ENCODE data around the gene GCN1. TPM values are rescaled to one million over a fixed set of nuclear protein-coding genes. Genes with fewer than 3 reads are reported as not detected.
A peak's percentile ranks its signal among the peaks of the same experiment; 100 is the strongest.

The GCN1 gene
- total and polyA plus RNA-seq, 2 donors from 2014 or later, result 12.2 to 77.6 TPM

- peaks cover 0 to 20% (median 16%) of the 10 kb centered on the region in 3 donors for H3K4me1 ChIP-seq (ENCODE audit: control insufficient read depth in 2 of 3, insufficient read depth in 2 of 3, low read depth in 1 of 3, low read length in 3 of 3)
- H3K27ac ChIP-seq (ENCODE audit: low read depth in 2 of 2, low read length in 2 of 2), result no peak overlapping the region
- FAIRE-seq (no peak), DNase-seq (peak in 1 of 5 donors; percentile 57)
- no peak overlapping the region for H3K9ac ChIP-seq (ENCODE audit: low read length in 3 of 3)
- TF ChIP-seq CTCF (IDR thresholded peaks at IDR 0.05; ENCODE audit: borderline replicate concordance, extremely low read depth, insufficient read depth), result no peak
- no peaks in the 10 kb centered on the region for H3K9me3 ChIP-seq (ENCODE audit: control insufficient read depth in 2 of 3, insufficient read depth in 1 of 3, low read length in 3 of 3)
- peaks cover 3 to 55% (median 38%) of the 10 kb centered on the region in 3 donors for H3K36me3 ChIP-seq (ENCODE audit: control insufficient read depth in 2 of 3, insufficient read depth in 3 of 3, low read length in 3 of 3)
- H3K27me3 ChIP-seq (ENCODE audit: control insufficient read depth, insufficient read depth, low read length), result no peaks in the 10 kb centered on the region
- H3K4me3 ChIP-seq (ENCODE audit: low read length in 3 of 3), result no peak overlapping the region
- intact Hi-C loops (cut with DNase I), result no loop called here
Observed at GRCh38 chr12:120221576-120221900, 27.0 kb upstream of the GCN1 start.

GRCh38 chr12:120220838-120221575, 26.5 kb upstream of the GCN1 start:
- TF ChIP-seq CTCF (IDR thresholded peaks at IDR 0.05; ENCODE audit: borderline replicate concordance, extremely low read depth, insufficient read depth), result no peak
- H3K9me3 ChIP-seq (ENCODE audit: control insufficient read depth in 2 of 3, insufficient read depth in 1 of 3, low read length in 3 of 3), result no peaks in the 10 kb centered on the region
- H3K9ac ChIP-seq (ENCODE audit: low read length in 3 of 3), result no peak overlapping the region
- FAIRE-seq (no peak), DNase-seq (peak in 1 of 5 donors; percentile 48)
- no peak overlapping the region for H3K4me3 ChIP-seq (ENCODE audit: low read length in 3 of 3)
- H3K4me1 ChIP-seq (ENCODE audit: control insufficient read depth in 2 of 3, insufficient read depth in 2 of 3, low read depth in 1 of 3, low read length in 3 of 3), result peaks cover 0 to 15% (median 11%) of the 10 kb centered on the region in 3 donors
- intact Hi-C loops (cut with DNase I), result no loop called here
- no peak overlapping the region for H3K27ac ChIP-seq (ENCODE audit: low read depth in 2 of 2, low read length in 2 of 2)
- no peaks in the 10 kb centered on the region for H3K27me3 ChIP-seq (ENCODE audit: control insufficient read depth, insufficient read depth, low read length)
- H3K36me3 ChIP-seq (ENCODE audit: control insufficient read depth in 2 of 3, insufficient read depth in 3 of 3, low read length in 3 of 3), result peaks cover 3 to 51% (median 35%) of the 10 kb centered on the region in 3 donors

GRCh38 chr12:120218680-120219606, 24.4 kb upstream of the GCN1 start:
- no peak overlapping the region for H3K9ac ChIP-seq (ENCODE audit: low read length in 3 of 3)
- FAIRE-seq, result no peak
- no peaks in the 10 kb centered on the region for H3K9me3 ChIP-seq (ENCODE audit: control insufficient read depth in 2 of 3, insufficient read depth in 1 of 3, low read length in 3 of 3)
- no peak for TF ChIP-seq CTCF (IDR thresholded peaks at IDR 0.05; ENCODE audit: borderline replicate concordance, extremely low read depth, insufficient read depth)
- peaks cover 3 to 62% (median 41%) of the 10 kb centered on the region in 3 donors for H3K36me3 ChIP-seq (ENCODE audit: control insufficient read depth in 2 of 3, insufficient read depth in 3 of 3, low read length in 3 of 3)
- H3K4me1 ChIP-seq (ENCODE audit: control insufficient read depth in 2 of 3, insufficient read depth in 2 of 3, low read depth in 1 of 3, low read length in 3 of 3), result no peaks in the 10 kb centered on the region
- no peaks in the 10 kb centered on the region for H3K27me3 ChIP-seq (ENCODE audit: control insufficient read depth, insufficient read depth, low read length)
- intact Hi-C loops (cut with DNase I), result no loop called here
- peak in 1 of 5 donors; percentile 59 for DNase-seq
- no peak overlapping the region for H3K4me3 ChIP-seq (ENCODE audit: low read length in 3 of 3)
- H3K27ac ChIP-seq (ENCODE audit: low read depth in 2 of 2, low read length in 2 of 2), result no peak overlapping the region
